ENCODE measurements around the gene TMCO4. TPM values are rescaled to one million over a fixed set of nuclear protein-coding genes. Genes with fewer than 3 reads are reported as not detected.

TMCO4 gene
- total and polyA plus RNA-seq, 2 donors (not counting 3 experiments of a cell fraction or from before 2014, with no cell fraction given): 7.6 to 10.3 TPM

DNA sequence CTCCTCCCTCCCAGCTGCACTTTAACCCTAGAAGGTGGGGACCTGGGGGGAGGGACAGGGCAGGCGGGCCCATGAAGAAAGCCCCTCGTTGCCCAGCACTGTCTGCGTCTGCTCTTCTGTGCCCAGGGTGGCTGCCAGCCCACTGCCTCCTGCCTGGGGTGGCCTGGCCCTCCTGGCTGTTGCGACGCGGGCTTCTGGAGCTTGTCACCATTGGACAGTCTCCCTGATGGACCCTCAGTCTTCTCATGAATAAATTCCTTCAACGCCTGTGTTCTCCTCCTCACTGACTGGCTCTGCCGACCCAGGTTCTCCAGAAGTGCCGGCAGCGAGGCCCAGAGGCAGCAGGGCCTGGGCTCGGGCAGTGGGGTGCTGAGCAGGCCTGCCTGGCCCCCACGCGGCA, 141.5 kb downstream of the TMCO4 start:
- TF ChIP-seq FOS (IDR thresholded peaks at IDR 0.05; ENCODE audit: borderline replicate concordance, insufficient read depth, low read length): no peak
- TF ChIP-seq, protein P1, sequence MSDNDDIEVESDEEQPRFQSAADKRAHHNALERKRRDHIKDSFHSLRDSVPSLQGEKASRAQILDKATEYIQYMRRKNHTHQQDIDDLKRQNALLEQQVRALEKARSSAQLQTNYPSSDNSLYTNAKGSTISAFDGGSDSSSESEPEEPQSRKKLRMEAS (IDR thresholded peaks at IDR 0.05; ENCODE audit: insufficient read depth, insufficient read length): no peak
- no peak for TF ChIP-seq CTCF (IDR thresholded peaks at IDR 0.05; ENCODE audit: extremely low read depth in 1 of 2, insufficient read depth in 1 of 2, low read depth in 1 of 2, low read length in 2 of 2)
- TF ChIP-seq EZH2 (IDR thresholded peaks at IDR 0.05; ENCODE audit: borderline replicate concordance, low read depth, low read length, severe bottlenecking): no peak
- no peak for TF ChIP-seq POLR2A (IDR thresholded peaks at IDR 0.05; ENCODE audit: low read depth, low read length)
- no peak for TF ChIP-seq GATA2 (IDR thresholded peaks at IDR 0.05; ENCODE audit: insufficient read depth, insufficient read length, low read depth, low read length)
- TF ChIP-seq JUN (IDR thresholded peaks at IDR 0.05; ENCODE audit: borderline replicate concordance, insufficient read depth, insufficient read length, low read depth): no peak
- Histone ChIP-seq H2AFZ (ENCODE audit: low read depth, low read length) (no peak overlapping the region), H3K4me1 (ENCODE audit: control insufficient read depth, extremely low read depth, insufficient read depth, low read length) (peaks cover 3% of the 10 kb centered on the region), H3K79me2 (ENCODE audit: control insufficient read depth, insufficient read depth, low read length) (no peaks in the 10 kb centered on the region), H3K27ac (ENCODE audit: insufficient read depth, low read depth, low read length) (no peak overlapping the region), H3K9me1 (replicated peaks; ENCODE audit: control insufficient read depth, extremely low read depth, insufficient read depth, low read length) (no peaks in the 10 kb centered on the region), H3K4me2 (ENCODE audit: insufficient read depth, low read length) (no peak overlapping the region), H4K20me1 (replicated peaks; ENCODE audit: control insufficient read depth, extremely low read depth, insufficient read depth, low read length) (no peaks in the 10 kb centered on the region), H3K4me3 (replicated peaks in 1 of 3; ENCODE audit: insufficient read depth in 1 of 3, low read depth in 1 of 3, low read length in 3 of 3) (no peak overlapping the region), H3K9ac (replicated peaks; ENCODE audit: extremely low read depth, insufficient read depth, low read length) (no peak overlapping the region), H3K36me3 (ENCODE audit: control insufficient read depth in 2 of 2, extremely low read depth in 1 of 2, insufficient read depth in 2 of 2, low read length in 2 of 2) (no peaks in the 10 kb centered on the region), H3K9me3 (replicated peaks; ENCODE audit: control insufficient read depth, insufficient read depth, low read length) (no peaks in the 10 kb centered on the region), H3K27me3 (ENCODE audit: control insufficient read depth in 2 of 2, insufficient read depth in 2 of 2, low read length in 2 of 2) (peaks cover 4 to 7% of the 10 kb centered on the region in 2 experiments)
- FAIRE-seq (no peak), DNase-seq (ENCODE audit: low read depth, low spot score) (no peak)
- dilution Hi-C loops (cut with MboI; ENCODE audit: extremely low pct_ligation_motif_present, low sequenced_read_pairs) (no loop called here), intact Hi-C loops (cut with micrococcal nuclease) (no loop called here)
- CTCF ChIA-PET: interaction anchor here (0.6 to 1.9 kb wide), 2 partner anchors 235 to 314 kb away, joined by 3 to 5 read pairs; no protein-coding TSS in a partner anchor
- BruUV-seq (replicated peaks): no TSS peak
- POLR2A ChIA-PET: no interaction called here
